ENCODE data around the gene CAMKMT. TPM values are rescaled to one million over a fixed set of nuclear protein-coding genes. Genes with fewer than 3 reads are reported as not detected.

The CAMKMT gene
- total RNA-seq, 1 donor from 2014 or later, result 11.9 TPM

- DNase-seq (ENCODE audit: low read depth, low spot score), result no peak
- Mint-ChIP-seq H3K4me3 (no peak overlapping the region), H3K27me3 (ENCODE audit: low read depth) (no peaks in the 10 kb centered on the region), H3K4me1 (peaks cover 11% of the 10 kb centered on the region), H3K36me3 (ENCODE audit: low read depth) (no peaks in the 10 kb centered on the region), H3K9me3 (no peaks in the 10 kb centered on the region), H3K27ac (ENCODE audit: unreplicated experiment) (no peak overlapping the region)
- no peak for TF ChIP-seq CTCF (conservative IDR thresholded peaks at IDR 0.05)
These were observed 277.7 kb downstream of the CAMKMT start for GRCh38 chr2:44639399-44639798.

GRCh38 chr2:44642123-44642857 lies 280.5 kb downstream of the CAMKMT start:
- H3K4me3 Mint-ChIP-seq, result no peak overlapping the region
- no peaks in the 10 kb centered on the region for H3K9me3 Mint-ChIP-seq
- no peak for DNase-seq (ENCODE audit: low read depth, low spot score)
- peaks cover 15% of the 10 kb centered on the region for H3K4me1 Mint-ChIP-seq
- TF ChIP-seq CTCF (conservative IDR thresholded peaks at IDR 0.05), result no peak
- H3K27ac Mint-ChIP-seq (ENCODE audit: unreplicated experiment), result no peak overlapping the region
- no peaks in the 10 kb centered on the region for H3K36me3 Mint-ChIP-seq (ENCODE audit: low read depth)
- no peaks in the 10 kb centered on the region for H3K27me3 Mint-ChIP-seq (ENCODE audit: low read depth)

GRCh38 chr2:44645937-44646336 lies 284.2 kb downstream of the CAMKMT start:
- Mint-ChIP-seq H3K36me3 (ENCODE audit: low read depth) (no peaks in the 10 kb centered on the region), H3K27ac (ENCODE audit: unreplicated experiment) (no peak overlapping the region), H3K4me1 (peaks cover 4% of the 10 kb centered on the region), H3K9me3 (no peaks in the 10 kb centered on the region), H3K4me3 (no peak overlapping the region), H3K27me3 (ENCODE audit: low read depth) (no peaks in the 10 kb centered on the region)
- DNase-seq (ENCODE audit: low read depth, low spot score), result no peak
- no peak for TF ChIP-seq CTCF (conservative IDR thresholded peaks at IDR 0.05)

GRCh38 chr2:44649381-44649780 lies 287.6 kb downstream of the CAMKMT start:
- Mint-ChIP-seq H3K27ac (ENCODE audit: unreplicated experiment) (no peak overlapping the region), H3K9me3 (no peaks in the 10 kb centered on the region), H3K27me3 (ENCODE audit: low read depth) (no peaks in the 10 kb centered on the region), H3K36me3 (ENCODE audit: low read depth) (no peaks in the 10 kb centered on the region), H3K4me1 (peaks cover 4% of the 10 kb centered on the region), H3K4me3 (no peak overlapping the region)
- TF ChIP-seq CTCF (conservative IDR thresholded peaks at IDR 0.05), result no peak
- no peak for DNase-seq (ENCODE audit: low read depth, low spot score)

- Mint-ChIP-seq H3K9me3 (no peaks in the 10 kb centered on the region), H3K27me3 (ENCODE audit: low read depth) (no peaks in the 10 kb centered on the region), H3K27ac (ENCODE audit: unreplicated experiment) (no peak overlapping the region), H3K4me3 (no peak overlapping the region), H3K36me3 (ENCODE audit: low read depth) (no peaks in the 10 kb centered on the region), H3K4me1 (peaks cover 8% of the 10 kb centered on the region)
- DNase-seq (ENCODE audit: low read depth, low spot score), result no peak
- no peak for TF ChIP-seq CTCF (conservative IDR thresholded peaks at IDR 0.05)
These were observed 289.0 kb downstream of the CAMKMT start for GRCh38 chr2:44650796-44651195.

All from neural crest cell (in vitro differentiated cells).